Amniotic epithelial cell (primary cell): ENCODE data around the gene PSMD1.
A peak's percentile ranks its signal among the peaks of the same experiment; 100 is the strongest.

Experiments used
- DNase-seq: peaks from one replicate; pipeline ENCODE4 v3.0.0-alpha.2; 2010; ENCODE audit warnings: low read depth

PSMD1 gene

DNA sequence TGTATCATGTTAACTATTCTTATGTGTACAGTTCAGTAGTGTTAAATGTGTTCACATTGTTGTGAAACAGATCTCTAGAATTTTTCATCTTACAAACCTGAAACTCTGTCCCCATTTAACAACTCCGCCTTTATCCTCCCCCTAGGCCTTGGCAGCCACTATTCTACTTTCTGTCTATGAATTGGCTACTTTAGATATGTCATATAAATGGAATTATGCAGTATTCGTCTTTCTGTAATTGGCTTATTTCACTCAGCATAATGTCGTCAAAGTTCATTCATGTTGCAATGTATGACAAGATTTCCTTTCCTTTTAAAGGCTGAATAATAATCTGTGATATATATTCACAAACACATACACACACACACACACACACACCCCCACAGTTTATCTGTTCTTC is 154.1 kb downstream of the PSMD1 start:
- DNase-seq: no peak

DNA sequence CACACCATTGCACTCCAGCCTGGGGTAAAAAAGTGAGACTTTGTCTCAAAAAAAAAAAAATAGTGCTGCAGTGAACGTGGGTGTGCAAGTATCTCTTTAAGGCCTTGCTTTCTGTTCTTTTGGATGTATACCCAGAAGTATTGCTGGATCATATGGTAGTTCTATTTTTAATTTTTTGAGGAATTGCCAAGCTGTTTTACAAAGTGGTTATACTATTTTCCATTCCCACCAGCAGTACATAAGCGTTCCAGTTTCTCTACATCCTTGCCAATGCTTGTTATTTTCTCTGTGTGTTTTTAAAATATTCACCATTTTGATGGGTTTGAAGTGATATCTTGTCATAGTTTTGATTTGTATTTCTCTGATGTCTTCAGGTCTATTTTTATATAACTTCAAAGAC is 154.8 kb downstream of the PSMD1 start:
- DNase-seq: no peak

DNA sequence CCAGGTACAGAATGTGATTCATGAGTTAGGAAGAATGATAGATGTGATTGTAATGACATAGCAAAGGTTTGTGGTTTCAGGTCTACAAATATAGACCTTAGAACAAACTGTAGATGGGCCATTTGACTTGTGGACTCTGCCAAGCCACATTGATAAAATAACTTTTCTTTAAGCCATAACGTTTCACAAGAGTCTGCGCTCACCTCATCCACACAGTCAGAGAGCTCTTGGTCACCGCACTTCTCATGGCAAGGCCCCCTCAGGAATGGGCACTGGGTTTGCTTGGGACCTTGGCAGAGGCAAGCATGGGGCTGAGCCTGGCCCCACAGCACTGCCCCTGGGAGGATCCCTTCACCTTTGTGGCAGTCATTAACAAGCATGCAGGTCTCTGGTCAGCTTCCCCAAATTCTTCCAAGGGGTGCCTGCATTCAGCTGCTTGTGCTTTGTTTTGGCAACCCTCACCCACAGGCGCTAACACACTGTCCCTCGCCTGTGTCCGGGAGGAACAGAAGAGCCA is 155.7 kb downstream of the PSMD1 start:
- peak; percentile 32 for DNase-seq

DNA sequence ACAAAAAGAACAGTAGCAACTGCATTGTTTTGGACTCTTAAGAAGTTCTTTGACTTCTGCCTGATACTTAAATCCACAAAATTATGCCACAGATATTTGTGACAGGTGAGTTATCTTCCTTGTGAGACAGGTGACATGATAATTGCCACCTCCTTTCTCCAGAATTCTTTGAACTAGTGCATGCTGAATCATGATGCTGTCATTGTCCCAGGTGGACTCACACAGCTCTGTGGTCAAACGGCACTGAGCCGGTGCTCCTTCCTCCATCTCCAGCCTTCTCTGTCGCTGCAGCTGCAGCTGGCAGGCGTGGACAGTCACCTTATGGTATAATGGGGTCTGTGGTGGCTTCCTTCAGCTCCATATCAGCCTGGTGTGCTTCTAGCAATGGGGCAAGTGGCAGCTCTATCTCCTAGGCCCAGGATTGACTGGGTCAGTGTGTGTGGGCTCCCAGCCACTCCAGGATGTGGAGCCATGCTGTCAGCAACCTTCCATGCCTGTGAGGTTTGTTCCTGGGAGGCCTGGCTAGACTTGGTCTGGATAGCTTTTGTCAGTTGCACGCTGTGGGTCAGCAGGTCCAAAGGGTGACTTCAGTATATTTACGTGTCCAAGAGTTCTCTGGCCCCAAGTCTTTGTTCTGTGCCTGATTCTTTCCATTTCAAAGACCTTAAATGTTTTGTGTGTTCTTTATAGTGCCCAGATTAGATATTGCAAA is 157.4 kb downstream of the PSMD1 start:
- no peak for DNase-seq

DNA sequence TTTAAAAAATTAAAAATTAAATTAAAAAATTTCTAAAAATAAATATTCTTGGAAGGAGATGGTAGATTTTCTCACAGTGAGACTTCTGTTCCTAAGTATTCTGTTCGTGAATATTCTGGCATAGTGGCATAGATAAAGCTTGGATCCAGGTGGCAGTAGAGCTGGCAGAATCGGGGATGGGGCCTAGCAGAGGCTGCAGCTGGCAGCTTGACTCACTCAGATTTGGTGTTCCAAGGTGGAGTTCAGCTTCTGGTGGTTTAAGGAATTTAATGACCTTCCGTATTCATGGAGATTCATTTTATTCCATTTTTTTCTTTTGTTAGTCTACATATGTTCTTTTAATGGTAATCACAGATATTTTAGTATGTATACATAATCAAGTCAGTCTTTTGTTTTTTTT is 161.7 kb downstream of the PSMD1 start:
- DNase-seq: no peak

DNA sequence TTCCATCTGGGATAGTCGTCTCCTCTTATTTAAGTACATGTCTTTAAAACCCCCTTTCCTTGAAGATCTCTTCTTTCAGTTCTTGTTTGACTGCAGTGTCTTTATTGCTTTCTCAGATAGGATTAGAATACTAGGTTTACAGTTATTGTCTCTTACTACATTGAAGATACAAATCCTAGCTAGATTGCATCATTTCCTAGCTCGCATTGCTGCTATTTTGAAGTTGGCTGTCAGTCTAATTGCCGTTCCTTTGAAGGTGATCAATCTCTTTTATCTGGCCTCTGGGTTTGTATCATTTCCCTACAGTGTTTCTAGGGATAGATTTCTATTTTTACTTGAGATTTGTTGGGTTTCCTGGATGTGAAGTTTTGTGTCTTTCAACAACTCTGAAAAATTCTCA is 162.6 kb downstream of the PSMD1 start:
- no peak for DNase-seq

DNA sequence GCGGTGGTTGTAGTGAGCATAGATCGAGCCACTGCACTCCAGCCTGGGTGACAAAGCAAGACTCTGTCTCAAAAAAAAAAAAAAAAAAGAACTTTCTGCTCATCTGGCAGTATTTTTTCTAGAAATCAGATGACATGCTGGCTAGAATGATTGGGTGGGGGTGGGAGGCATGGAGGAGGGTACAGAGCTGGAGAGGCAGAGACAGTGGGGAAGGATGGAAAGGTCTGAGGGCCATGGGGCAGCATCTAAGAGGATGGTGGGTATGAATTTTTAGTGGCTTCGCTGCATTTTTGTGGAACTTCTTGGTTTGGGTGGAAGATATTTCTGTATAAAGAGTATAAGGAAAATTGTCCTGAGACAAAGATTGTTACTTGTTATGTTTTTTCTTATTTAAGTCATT is 165.1 kb downstream of the PSMD1 start:
- no peak for DNase-seq
